NCI-H226 (cell line): ENCODE measurements around the gene VAMP7.
"Not testable (repeated sequence)": the region's sequence is repeated elsewhere in the genome, so short reads cannot be mapped to it uniquely, and the experiment has no call there.

ENCODE experiments used
- DNase-seq: peaks from one replicate; pipeline ENCODE4 v3.0.0-alpha.2; 2015

The VAMP7 gene

GRCh38 chrX:155923200-155923599 lies 42.1 kb downstream of the VAMP7 start:
- no peak for DNase-seq

- not testable (repeated sequence) for DNase-seq
Observed at GRCh38 chrX:155930852-155931618, 49.9 kb downstream of the VAMP7 start.

- no peak for DNase-seq
Observed at GRCh38 chrX:155938132-155938531, 57.0 kb downstream of the VAMP7 start.

- DNase-seq: no peak
Observed at GRCh38 chrX:155949098-155949497, 68.0 kb downstream of the VAMP7 start.

- no peak for DNase-seq
Observed at GRCh38 chrX:155951237-155951789, 70.2 kb downstream of the VAMP7 start.

GRCh38 chrX:155953055-155953454 lies 71.9 kb downstream of the VAMP7 start:
- DNase-seq: no peak

- DNase-seq: no peak
Observed at GRCh38 chrX:155954793-155955192, 73.6 kb downstream of the VAMP7 start.

- no peak for DNase-seq
Observed at GRCh38 chrX:155956099-155956498, 75.0 kb downstream of the VAMP7 start.

GRCh38 chrX:155956649-155957048 lies 75.5 kb downstream of the VAMP7 start:
- DNase-seq: no peak

- DNase-seq: no peak
Observed at GRCh38 chrX:155957843-155958242, 76.7 kb downstream of the VAMP7 start.

- DNase-seq: no peak
Observed at GRCh38 chrX:155959018-155959587, 78.0 kb downstream of the VAMP7 start.

GRCh38 chrX:155962906-155963305 lies 81.8 kb downstream of the VAMP7 start:
- no peak for DNase-seq

GRCh38 chrX:155966876-155967275 lies 85.7 kb downstream of the VAMP7 start:
- DNase-seq: no peak

- no peak for DNase-seq
Observed at GRCh38 chrX:155967653-155968325, 86.6 kb downstream of the VAMP7 start.

GRCh38 chrX:155968326-155968661 lies 87.1 kb downstream of the VAMP7 start:
- DNase-seq: no peak

- DNase-seq: no peak
Observed at GRCh38 chrX:155968791-155969190, 87.6 kb downstream of the VAMP7 start.

GRCh38 chrX:155971658-155972057 lies 90.5 kb downstream of the VAMP7 start:
- not testable (repeated sequence) for DNase-seq

GRCh38 chrX:155972241-155972640 lies 91.1 kb downstream of the VAMP7 start:
- not testable (repeated sequence) for DNase-seq

- no peak for DNase-seq
Observed at GRCh38 chrX:155983326-155983725, 102.2 kb downstream of the VAMP7 start.

- DNase-seq: no peak
Observed at GRCh38 chrX:155985208-155985607, 104.1 kb downstream of the VAMP7 start.

- DNase-seq: not testable (repeated sequence)
Observed at GRCh38 chrX:155986995-155987394, 105.8 kb downstream of the VAMP7 start.

GRCh38 chrX:155988859-155989258 lies 107.7 kb downstream of the VAMP7 start:
- DNase-seq: no peak
